Measurements from ENCODE around the gene RPL4. TPM values are rescaled to one million over a fixed set of nuclear protein-coding genes. Genes with fewer than 3 reads are reported as not detected.

RPL4 gene
- total and polyA plus RNA-seq, 9 of the 15 experiments (the other 6 are each of a cell fraction or from before 2014, with no cell fraction given), result 2,055 to 7,760 (median 5,069) TPM

DNA sequence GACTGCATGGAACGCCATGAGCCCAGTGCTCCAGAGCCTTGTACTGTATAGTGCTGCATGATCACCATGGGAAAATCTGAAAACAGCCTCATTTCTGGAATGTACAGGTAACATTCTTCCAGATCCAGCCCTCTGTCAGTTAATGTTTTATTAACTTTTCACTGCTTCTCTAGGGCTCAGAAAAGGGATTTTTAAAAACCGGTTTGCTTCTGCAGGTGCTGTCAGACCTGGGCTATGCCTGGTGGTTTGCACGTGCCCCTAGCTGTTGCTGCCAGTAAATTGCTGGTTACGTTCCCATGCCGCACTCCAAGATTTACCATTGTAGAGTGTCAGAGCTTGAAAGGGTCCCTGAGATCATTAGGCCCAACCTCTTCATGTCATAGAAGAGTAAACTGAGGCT lies 16.1 kb downstream of the RPL4 start:
- no peaks in the 10 kb centered on the region for H3K9me3 ChIP-seq (replicated peaks; ENCODE audit: control insufficient read depth, insufficient read depth, low read depth, low read length)
- H3K79me2 ChIP-seq (ENCODE audit: control insufficient read depth, insufficient read depth, low read length), result no peaks in the 10 kb centered on the region
- in situ Hi-C loops (cut with MboI) (no loop called here), intact Hi-C loops (cut with micrococcal nuclease) (no loop called here)
- POLR2A ChIA-PET, result interaction anchor here (1.1 kb wide), 1 partner anchor 34 kb away, joined by 3 read pairs; no protein-coding TSS in a partner anchor
- DNase-seq (ENCODE audit: extremely low read depth in 1 of 4, low spot score in 3 of 4) (no peak), ATAC-seq (no peak), FAIRE-seq (no peak)
- H4K20me1 ChIP-seq (replicated peaks; ENCODE audit: control insufficient read depth, insufficient read depth, low read length), result no peaks in the 10 kb centered on the region
- TF ChIP-seq RAD51 (IDR thresholded peaks at IDR 0.05; ENCODE audit: borderline replicate concordance, low read depth), result no peak
- H3K27ac ChIP-seq (ENCODE audit: extremely low read depth, low read depth, low read length), result no peak overlapping the region
- CTCF ChIA-PET (ENCODE audit: low intra/inter-chr PET ratio), result no interaction called here
- no peak overlapping the region for H3K9ac ChIP-seq (ENCODE audit: insufficient read depth in 1 of 2, low read depth in 2 of 2, low read length in 2 of 2)
- H3K36me3 ChIP-seq (ENCODE audit: control insufficient read depth, insufficient read depth, low read length), result peaks cover 85% of the 10 kb centered on the region
- no peaks in the 10 kb centered on the region for H3K27me3 ChIP-seq (ENCODE audit: control insufficient read depth in 2 of 2, insufficient read depth in 2 of 2, low read length in 2 of 2)
- H3K4me3 ChIP-seq, result no peak overlapping the region
- no TSS peak for BruUV-seq (replicated peaks)
- H3K9me1 ChIP-seq (ENCODE audit: control insufficient read depth, insufficient read depth, low read length), result no peaks in the 10 kb centered on the region
- 85% methylated on average over 5 of the region's 5 CpGs for WGBS (ENCODE audit: insufficient coverage, low coverage, missing lambda C conversion rate)
- H3K4me2 ChIP-seq (ENCODE audit: insufficient read depth, low read length), result no peak overlapping the region
- H3K4me1 ChIP-seq (replicated peaks in 1 of 2; ENCODE audit: control insufficient read depth in 2 of 2, insufficient read depth in 2 of 2, low read length in 2 of 2), result peaks cover 4 to 5% of the 10 kb centered on the region in 2 experiments; a peak in 3 of 5 replicates
- H2AFZ ChIP-seq (ENCODE audit: low read depth, low read length), result no peak overlapping the region

DNA sequence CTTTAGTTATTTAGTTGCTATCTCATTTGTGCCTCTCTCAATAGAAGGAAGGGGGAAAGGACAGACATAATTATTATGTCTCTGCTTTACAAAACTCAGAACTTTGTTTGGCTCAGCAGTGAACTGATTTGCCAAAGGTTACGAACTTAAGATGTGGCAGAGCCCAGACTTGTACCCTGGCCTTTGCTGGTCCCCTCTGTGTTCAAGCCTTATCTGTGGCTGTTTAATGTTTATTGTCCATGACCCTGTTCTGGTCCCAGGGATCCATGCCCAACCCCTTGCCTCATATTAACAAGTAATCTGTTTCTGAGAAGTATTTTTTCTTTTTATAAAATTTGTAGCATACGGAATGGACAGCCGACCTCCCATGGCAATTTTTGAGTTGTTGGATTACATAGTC lies 17.8 kb downstream of the RPL4 start:
- intact Hi-C loops (cut with micrococcal nuclease) (no loop called here), in situ Hi-C loops (cut with MboI) (no loop called here)
- TF ChIP-seq IFI16 (CRISPR knock-in tag; IDR thresholded peaks at IDR 0.05) (no peak), EHMT2 (IDR thresholded peaks at IDR 0.05) (no peak)
- peaks cover under 1% of the 10 kb centered on the region for H3K9me1 ChIP-seq (ENCODE audit: control insufficient read depth, insufficient read depth, low read length)
- FAIRE-seq, result no peak
- no peak for DNase-seq (ENCODE audit: extremely low read depth in 1 of 4, low spot score in 3 of 4)
- no peak overlapping the region for H2AFZ ChIP-seq (ENCODE audit: low read depth, low read length)
- no peaks in the 10 kb centered on the region for H3K27me3 ChIP-seq (ENCODE audit: control insufficient read depth in 2 of 2, insufficient read depth in 2 of 2, low read length in 2 of 2)
- H3K9ac ChIP-seq (ENCODE audit: insufficient read depth in 1 of 2, low read depth in 2 of 2, low read length in 2 of 2), result no peak overlapping the region
- H3K4me3 ChIP-seq, result no peak overlapping the region
- no peak overlapping the region for H3K27ac ChIP-seq (ENCODE audit: extremely low read depth, low read depth, low read length)
- CTCF ChIA-PET (ENCODE audit: low intra/inter-chr PET ratio), result no interaction called here
- no peaks in the 10 kb centered on the region for H3K79me2 ChIP-seq (ENCODE audit: control insufficient read depth, insufficient read depth, low read length)
- no peak overlapping the region for H3K4me2 ChIP-seq (ENCODE audit: insufficient read depth, low read length)
- no TSS peak for BruUV-seq (replicated peaks)
- ATAC-seq, result no peak
- POLR2A ChIA-PET, result interaction anchor here (0.5 to 2.0 kb wide), 4 partner anchors 10 to 70 kb away, joined by 3 to 7 read pairs (median 3); partner anchors contain the start of gene SNAPC5
- H3K36me3 ChIP-seq (ENCODE audit: control insufficient read depth, insufficient read depth, low read length), result peaks cover 85% of the 10 kb centered on the region
- no peaks in the 10 kb centered on the region for H3K9me3 ChIP-seq (replicated peaks; ENCODE audit: control insufficient read depth, insufficient read depth, low read depth, low read length)
- peaks cover 2 to 6% of the 10 kb centered on the region in 2 experiments; a peak in 3 of 5 replicates for H3K4me1 ChIP-seq (replicated peaks in 1 of 2; ENCODE audit: control insufficient read depth in 2 of 2, insufficient read depth in 2 of 2, low read length in 2 of 2)
- WGBS (ENCODE audit: insufficient coverage, low coverage, missing lambda C conversion rate), result 83% methylated on average over 3 of the region's 3 CpGs
- no peaks in the 10 kb centered on the region for H4K20me1 ChIP-seq (replicated peaks; ENCODE audit: control insufficient read depth, insufficient read depth, low read length)
